Stimulated activated memory B cell treated with anti-CD40 and anti-IgM and Interleukin-4, amounts not matched to agents 10 μg/mL and 1 μg/mL and 100 μg/mL, for 72 hours (primary cell): ENCODE measurements around the gene ARMC2.

Experiments
- ATAC-seq: fragments of 150-1000 bp; cut with Tn5 transposase; 2 replicates; pipeline ENCODE4 v1.10.0; 2021
- H3K27ac Mint-ChIP-seq: one replicate; pipeline ENCODE4 v1.8.0; 2022; ENCODE audit warnings: mild to moderate bottlenecking, mixed read lengths
- H3K27me3 Mint-ChIP-seq: one replicate; pipeline ENCODE4 v1.8.0; 2022; ENCODE audit warnings: mixed read lengths
- H3K36me3 Mint-ChIP-seq: one replicate; pipeline ENCODE4 v1.8.0; 2022; ENCODE audit warnings: mixed read lengths
- H3K4me1 Mint-ChIP-seq: one replicate; pipeline ENCODE4 v1.8.0; 2022; ENCODE audit warnings: mixed read lengths
- H3K4me3 Mint-ChIP-seq: one replicate; pipeline ENCODE4 v1.8.0; 2022; ENCODE audit warnings: mild to moderate bottlenecking, moderate library complexity, mixed read lengths
- H3K9me3 Mint-ChIP-seq: one replicate; pipeline ENCODE4 v1.8.0; 2022; ENCODE audit warnings: mixed read lengths

Gene ARMC2

DNA sequence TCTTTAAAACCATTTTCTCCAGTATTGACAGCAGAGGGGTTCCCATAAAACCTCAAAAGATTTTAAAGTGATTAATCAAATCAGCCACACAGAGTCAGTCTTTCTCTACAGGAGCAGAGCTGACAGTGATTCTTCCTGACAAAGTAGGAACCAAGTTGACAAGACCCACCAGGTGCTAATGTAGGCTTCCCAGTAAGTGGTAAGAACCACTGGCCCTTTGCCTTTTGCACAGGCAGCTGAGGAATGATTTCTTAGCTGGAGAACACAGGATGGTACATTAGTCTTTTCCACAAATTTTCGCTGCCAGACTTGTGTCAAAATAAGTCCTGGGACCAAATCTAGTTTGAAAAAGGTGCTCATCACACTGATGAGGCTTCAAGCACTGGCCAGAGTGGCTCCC is 95.8 kb downstream of the ARMC2 start:
- Mint-ChIP-seq H3K27ac (no peak overlapping the region), H3K4me1 (peaks cover 25% of the 10 kb centered on the region), H3K4me3 (no peak overlapping the region), H3K9me3 (no peaks in the 10 kb centered on the region), H3K27me3 (no peaks in the 10 kb centered on the region), H3K36me3 (no peaks in the 10 kb centered on the region)
- no peak for ATAC-seq

DNA sequence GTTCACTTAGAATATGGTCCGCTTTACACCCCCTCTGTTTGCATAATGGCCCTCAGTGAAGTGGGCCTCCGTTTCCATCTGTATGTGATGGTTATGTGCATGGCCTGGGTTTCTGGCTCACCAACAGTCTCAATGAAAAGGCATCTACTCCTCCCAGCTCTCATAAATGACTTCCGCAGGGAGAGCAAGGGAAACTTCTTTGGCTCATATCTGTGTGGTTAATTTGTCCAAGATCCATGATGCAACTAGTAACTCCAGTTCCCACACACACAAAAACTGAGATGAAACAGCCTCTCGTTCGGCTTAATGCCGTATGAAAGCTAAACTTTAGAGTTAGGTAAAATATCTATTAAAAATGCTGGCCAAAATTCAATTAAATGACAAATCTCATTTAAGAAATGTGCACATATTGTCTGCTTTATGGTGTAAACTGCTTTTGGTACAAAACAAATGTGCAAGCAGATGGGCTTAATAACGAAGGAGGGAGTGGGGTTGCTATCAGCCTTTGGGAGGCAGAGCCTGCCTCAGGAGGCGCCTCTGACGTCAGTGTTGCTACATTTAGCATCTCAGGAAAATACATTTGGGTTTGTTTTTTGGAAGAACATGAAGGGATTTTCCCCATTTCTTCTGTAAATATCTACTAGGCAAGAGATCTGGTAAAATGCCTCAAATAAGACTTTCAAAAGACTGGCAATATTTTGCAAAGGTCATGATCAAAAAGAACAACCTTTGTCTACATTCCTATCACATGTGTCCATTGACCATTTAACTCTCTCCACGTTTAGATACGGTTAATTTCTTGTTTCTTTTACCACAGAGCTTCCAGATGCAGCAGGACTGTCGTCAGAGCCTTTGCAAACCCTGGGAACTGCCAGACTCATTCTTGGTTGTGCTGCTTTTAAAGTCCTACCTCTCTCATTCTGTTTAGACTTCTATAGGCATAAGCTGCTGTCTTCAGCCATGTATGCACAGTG is 96.8 kb downstream of the ARMC2 start:
- no peaks in the 10 kb centered on the region for H3K36me3 Mint-ChIP-seq
- no peak overlapping the region for H3K27ac Mint-ChIP-seq
- H3K4me1 Mint-ChIP-seq = peaks cover 25% of the 10 kb centered on the region

DNA sequence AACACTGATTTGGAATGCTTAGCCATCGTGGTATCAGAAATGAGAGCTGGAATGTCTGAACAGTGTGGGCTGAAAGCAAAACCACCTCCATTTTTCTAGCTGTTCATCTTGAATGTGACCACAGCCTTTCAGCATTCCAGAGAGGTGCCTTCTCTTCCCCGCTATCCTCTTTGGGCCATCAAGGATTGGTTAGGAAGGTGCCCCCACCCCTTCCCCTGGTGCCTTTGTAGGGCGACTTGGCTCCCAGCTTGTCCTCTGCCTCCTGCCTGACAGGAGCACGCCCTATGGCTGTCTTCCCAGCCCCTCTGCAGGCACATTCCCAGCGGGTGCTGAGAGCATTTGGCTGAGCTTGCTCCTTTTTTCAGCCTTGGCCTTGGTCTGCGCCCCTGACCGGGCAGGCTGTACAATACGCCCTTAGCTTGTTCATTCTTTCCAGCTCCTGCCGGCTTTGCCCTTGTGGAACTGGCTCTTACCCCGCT is 97.5 kb downstream of the ARMC2 start:
- no peaks in the 10 kb centered on the region for H3K36me3 Mint-ChIP-seq
- H3K27ac Mint-ChIP-seq = no peak overlapping the region
- H3K27me3 Mint-ChIP-seq = no peaks in the 10 kb centered on the region
- no peak overlapping the region for H3K4me3 Mint-ChIP-seq
- H3K9me3 Mint-ChIP-seq = no peaks in the 10 kb centered on the region
- ATAC-seq = no peak
- H3K4me1 Mint-ChIP-seq = peaks cover 25% of the 10 kb centered on the region

More for the DNA sequence above, 96.8 kb downstream of the ARMC2 start:
- Mint-ChIP-seq H3K4me3 (no peak overlapping the region), H3K9me3 (no peaks in the 10 kb centered on the region), H3K27me3 (no peaks in the 10 kb centered on the region)
- no peak for ATAC-seq

DNA sequence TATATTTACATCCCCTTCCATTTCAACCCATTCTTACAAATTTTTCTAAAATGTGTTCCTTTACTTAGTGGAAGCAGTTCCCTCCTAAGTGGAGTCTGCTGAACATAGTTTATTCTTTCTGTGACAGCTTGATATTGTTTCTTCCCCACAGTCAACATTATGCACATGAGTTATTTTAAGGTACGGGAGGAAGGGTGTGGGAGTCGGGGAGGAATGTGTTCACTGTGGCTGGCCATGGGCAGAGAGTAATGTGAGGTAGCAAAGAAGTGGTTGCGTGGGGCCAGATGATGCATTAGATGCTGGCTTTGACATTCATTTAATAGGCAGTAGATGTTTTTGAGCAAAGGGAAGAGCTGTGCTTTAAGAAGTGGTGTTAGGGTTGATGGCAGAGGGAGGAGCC is 98.5 kb downstream of the ARMC2 start:
- Mint-ChIP-seq H3K36me3 (no peaks in the 10 kb centered on the region), H3K9me3 (no peaks in the 10 kb centered on the region), H3K27me3 (no peaks in the 10 kb centered on the region), H3K4me1 (peaks cover 25% of the 10 kb centered on the region), H3K27ac (no peak overlapping the region), H3K4me3 (no peak overlapping the region)
- ATAC-seq = no peak

DNA sequence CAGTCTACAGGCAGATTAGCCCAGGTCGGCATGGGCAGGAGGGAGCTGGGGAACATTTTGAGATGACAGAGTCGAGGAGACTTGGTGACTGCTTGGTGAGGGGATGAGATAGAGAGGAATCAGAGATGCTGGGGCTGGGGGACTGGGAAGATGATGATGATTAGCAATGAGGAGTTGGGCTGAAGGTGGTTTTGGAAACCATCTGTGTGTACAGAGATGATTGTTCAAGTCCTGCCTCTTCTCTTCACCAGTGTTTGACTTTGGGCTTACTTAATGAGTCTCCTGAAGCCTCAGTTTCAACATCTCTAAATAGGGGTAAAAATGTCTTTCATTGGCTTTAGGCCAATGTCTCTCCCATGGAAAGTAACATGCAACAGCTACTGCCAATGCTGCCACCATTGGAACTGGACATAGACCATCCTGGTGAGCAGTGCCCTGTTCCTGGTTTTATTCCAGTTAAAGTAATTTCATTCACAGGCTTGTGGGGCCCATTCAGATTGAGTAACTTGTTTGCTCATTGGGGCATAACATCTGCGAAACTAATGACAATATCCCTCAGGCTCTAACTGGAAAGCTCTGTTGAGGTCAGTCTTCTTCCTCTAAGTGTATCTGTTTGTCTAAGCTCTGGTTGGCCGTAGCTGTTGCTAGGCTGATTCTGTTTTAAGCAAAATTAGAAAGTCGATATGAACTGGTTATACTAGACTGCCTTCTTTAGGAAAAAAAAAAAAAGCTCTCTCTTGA is 99.1 kb downstream of the ARMC2 start:
- H3K27ac Mint-ChIP-seq = no peak overlapping the region
- no peaks in the 10 kb centered on the region for H3K36me3 Mint-ChIP-seq
- H3K9me3 Mint-ChIP-seq = no peaks in the 10 kb centered on the region
- no peaks in the 10 kb centered on the region for H3K27me3 Mint-ChIP-seq
- H3K4me3 Mint-ChIP-seq = no peak overlapping the region
- H3K4me1 Mint-ChIP-seq = peaks cover 25% of the 10 kb centered on the region
- no peak for ATAC-seq

DNA sequence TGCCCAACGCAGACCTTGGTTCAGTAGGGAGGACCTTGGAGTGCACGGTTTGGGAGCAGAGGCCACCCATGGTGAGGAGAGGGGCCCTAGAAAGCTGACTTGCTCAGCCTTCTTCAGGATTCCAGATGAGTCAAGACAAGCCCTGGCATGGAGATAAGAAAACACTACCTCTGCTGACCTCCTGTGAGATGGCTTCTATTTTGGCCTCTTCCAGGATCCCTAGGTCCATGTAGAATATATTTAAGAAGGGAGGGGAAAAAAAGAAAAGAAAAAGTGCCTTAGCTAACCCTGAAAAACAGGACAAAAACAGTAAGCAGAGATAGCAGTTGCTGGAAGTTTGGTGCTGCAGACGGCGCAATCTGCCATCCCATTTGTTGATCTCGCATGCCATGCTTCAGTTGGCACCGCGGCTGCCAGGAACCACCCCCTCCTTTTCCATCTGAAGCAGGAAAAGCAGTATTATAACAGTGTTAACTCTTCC is 100.0 kb downstream of the ARMC2 start:
- ATAC-seq = no peak
- Mint-ChIP-seq H3K27me3 (no peaks in the 10 kb centered on the region), H3K9me3 (no peaks in the 10 kb centered on the region), H3K4me1 (peaks cover 17% of the 10 kb centered on the region), H3K27ac (no peak overlapping the region), H3K4me3 (no peak overlapping the region), H3K36me3 (no peaks in the 10 kb centered on the region)

DNA sequence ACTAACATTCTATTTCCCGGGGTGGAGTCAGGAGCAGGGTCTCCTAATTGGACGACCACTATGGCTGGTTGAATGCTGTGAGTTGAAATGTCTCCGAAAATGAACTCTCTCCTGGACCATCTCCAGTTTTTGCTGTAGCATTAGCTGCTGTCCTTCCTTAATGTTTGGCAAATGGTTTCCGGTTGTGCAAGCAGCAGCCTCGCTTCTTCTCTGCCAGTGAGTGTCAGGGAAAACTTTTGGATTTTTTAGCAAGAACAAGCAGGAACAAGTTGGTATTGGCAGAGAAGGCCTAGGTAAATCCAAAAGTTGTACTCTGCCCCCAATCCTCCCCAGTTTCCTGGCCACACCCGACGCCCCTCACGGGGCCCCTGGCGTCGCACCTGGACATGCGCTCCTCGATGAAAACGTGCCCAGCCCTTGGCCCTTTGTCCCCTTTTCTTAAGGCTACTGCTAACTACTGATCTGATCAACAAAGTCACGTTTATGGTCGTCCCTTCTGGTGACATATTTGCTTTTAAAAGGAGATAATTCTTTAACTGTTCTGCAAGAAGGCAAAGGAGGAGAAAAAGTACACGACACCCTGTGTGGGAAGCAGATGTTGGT is 103.2 kb downstream of the ARMC2 start:
- Mint-ChIP-seq H3K4me3 (no peak overlapping the region), H3K9me3 (no peaks in the 10 kb centered on the region), H3K27ac (no peak overlapping the region), H3K36me3 (no peaks in the 10 kb centered on the region), H3K4me1 (peaks cover 17% of the 10 kb centered on the region), H3K27me3 (no peaks in the 10 kb centered on the region)
- no peak for ATAC-seq

DNA sequence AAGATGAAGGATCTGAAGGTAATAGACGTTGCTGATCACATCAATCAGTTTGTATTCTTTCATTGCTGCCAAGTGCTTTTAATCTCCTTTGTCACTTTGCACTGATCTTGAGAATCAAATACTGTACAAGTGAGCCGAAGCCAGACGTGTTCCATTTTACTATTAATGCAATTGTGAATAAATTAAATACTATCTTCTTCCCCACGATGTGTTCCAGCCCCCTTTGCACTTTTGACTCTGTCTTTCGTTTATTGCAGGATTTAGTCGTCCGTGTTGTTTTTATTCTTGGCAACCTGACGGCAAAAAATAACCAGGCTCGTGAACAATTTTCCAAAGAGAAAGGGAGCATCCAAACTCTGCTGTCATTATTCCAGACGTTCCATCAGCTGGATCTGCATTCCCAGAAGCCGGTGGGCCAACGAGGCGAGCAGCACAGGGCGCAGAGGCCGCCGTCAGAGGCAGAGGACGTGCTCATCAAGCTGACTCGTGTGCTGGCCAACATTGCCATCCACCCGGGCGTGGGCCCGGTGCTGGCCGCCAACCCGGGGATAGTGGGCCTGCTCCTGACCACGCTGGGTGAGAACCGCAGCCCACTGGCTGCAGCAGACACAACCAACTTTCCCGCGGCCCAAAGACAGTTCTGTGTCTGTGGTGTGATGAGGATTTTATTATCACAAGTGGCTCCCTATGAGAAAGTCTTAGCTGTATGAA is 104.7 kb downstream of the ARMC2 start:
- no peaks in the 10 kb centered on the region for H3K9me3 Mint-ChIP-seq
- H3K27ac Mint-ChIP-seq = no peak overlapping the region
- H3K4me1 Mint-ChIP-seq = peaks cover 11% of the 10 kb centered on the region
- ATAC-seq = no peak
- no peaks in the 10 kb centered on the region for H3K36me3 Mint-ChIP-seq
- no peaks in the 10 kb centered on the region for H3K27me3 Mint-ChIP-seq
- H3K4me3 Mint-ChIP-seq = no peak overlapping the region

DNA sequence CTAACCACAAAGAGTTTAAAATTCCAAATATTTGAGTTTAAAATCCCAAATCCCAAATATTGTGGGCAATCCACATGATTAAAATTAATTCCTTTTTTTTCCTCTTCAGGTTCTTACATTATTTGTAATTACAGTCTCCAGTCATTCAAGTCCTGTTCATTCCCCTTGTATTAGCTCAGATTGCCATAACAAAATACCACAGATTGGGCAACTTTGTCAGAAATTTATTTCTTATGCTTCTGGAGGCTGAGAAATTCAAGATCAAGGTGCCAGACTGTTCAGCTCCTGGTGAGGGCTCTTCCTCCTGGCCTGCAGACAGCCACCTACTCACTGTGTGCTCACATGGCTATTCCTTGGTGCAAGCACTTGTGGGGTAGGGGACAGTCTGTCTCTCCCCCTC is 105.5 kb downstream of the ARMC2 start:
- Mint-ChIP-seq H3K27me3 (no peaks in the 10 kb centered on the region), H3K4me1 (peaks cover 6% of the 10 kb centered on the region), H3K36me3 (no peaks in the 10 kb centered on the region), H3K27ac (no peak overlapping the region), H3K9me3 (no peaks in the 10 kb centered on the region), H3K4me3 (no peak overlapping the region)
- ATAC-seq = no peak

DNA sequence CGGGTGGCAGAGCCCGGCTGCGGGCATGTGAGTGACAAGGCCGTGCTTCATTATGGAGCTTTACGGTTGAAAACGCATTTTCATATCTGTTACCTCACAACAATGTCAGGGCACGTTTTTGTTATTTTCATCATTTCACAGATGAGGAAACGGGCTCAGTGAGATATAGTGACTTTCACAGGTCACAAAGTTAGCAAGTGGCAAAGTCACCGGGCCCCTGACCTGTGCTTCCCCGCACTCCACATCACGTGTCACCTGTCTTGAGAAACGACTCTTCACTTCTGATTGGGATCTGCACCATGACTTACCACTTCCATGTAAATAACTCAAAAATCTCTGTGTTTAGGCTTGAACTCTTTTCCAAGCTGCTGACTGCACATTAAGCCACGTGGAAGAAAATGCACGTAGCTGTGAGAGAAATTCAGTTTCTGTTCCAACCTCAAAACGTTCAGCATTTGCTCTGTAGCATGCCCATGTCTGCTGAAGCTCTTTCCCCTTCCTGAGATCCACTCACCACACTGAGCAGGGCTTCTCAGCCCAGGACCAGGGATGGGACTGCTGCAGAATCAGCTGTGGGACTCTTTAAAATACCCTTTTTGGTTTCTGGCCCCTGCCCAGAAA is 107.2 kb downstream of the ARMC2 start:
- Mint-ChIP-seq H3K4me1 (peaks cover 18% of the 10 kb centered on the region), H3K36me3 (no peaks in the 10 kb centered on the region), H3K27me3 (no peaks in the 10 kb centered on the region), H3K9me3 (no peaks in the 10 kb centered on the region), H3K27ac (peak overlapping the region; percentile 6), H3K4me3 (no peak overlapping the region)
- ATAC-seq = no peak

DNA sequence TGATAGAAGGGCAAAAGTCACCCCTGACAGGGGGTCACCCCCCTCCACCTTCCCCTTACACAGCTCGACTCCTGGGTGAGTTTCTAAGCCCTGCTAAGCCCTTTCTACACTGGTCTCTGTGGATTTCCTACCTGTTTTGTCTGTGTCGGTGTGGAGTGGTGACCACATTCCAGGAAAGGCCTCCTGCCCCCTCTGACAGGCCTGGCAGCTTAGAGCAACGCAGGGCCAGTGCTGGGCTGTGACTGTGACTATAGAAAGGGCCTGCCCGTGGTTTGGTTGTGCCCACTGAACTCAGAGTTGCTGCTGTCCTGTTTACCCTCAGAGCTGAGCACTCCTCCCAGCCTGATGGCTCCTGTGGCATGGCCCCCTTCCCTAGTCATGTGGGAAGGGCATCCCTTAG is 109.0 kb downstream of the ARMC2 start:
- ATAC-seq = no peak
- no peaks in the 10 kb centered on the region for H3K36me3 Mint-ChIP-seq
- H3K4me1 Mint-ChIP-seq = peaks cover 18% of the 10 kb centered on the region
- no peak overlapping the region for H3K4me3 Mint-ChIP-seq
- H3K27ac Mint-ChIP-seq = no peak overlapping the region
- H3K9me3 Mint-ChIP-seq = no peaks in the 10 kb centered on the region
- H3K27me3 Mint-ChIP-seq = no peaks in the 10 kb centered on the region

DNA sequence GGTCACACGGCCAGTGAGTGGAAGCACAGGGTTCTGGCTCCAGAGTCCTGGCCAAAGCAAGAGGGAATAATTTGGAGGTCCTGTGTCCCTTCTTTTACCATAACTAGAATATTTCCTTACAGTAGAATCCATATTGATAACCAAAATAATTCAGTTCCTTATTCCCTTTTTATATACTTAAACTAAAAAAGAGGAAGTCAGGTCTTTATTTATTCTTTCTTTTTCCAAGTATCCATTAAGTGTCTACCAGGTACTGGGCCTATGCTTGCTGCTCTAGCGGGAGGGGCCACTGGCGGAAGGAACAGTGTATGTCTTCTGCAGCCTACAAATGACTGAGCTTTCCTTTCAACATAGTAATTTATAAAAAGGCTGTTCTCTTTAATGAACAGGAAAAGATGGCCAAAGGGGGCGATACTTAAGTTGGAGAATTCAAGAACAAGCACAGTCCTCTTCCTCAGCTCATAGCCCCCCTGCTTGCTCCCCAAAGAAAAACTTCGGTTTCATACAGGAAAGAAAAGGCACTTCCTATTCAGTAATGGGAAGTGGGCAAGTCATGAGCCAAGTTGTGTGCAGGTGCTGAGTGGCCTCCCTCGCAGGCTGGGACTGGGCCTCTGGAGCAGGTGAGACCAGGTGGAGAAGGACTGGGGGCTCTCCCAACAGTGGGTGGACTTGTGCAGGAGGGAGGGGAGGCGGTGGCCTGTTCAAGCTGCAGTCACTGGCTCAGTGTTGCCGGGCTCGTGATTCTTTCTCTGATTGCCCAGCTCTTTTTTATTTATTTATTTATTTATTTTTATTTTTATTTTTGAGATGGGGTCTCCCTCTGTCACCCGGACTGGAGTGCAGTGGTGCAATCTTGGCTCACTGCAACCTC is 110.9 kb downstream of the ARMC2 start:
- no peak overlapping the region for H3K4me3 Mint-ChIP-seq
- H3K36me3 Mint-ChIP-seq = no peaks in the 10 kb centered on the region
- no peaks in the 10 kb centered on the region for H3K27me3 Mint-ChIP-seq
- no peak for ATAC-seq
- no peaks in the 10 kb centered on the region for H3K9me3 Mint-ChIP-seq
- H3K4me1 Mint-ChIP-seq = peaks cover 18% of the 10 kb centered on the region
- no peak overlapping the region for H3K27ac Mint-ChIP-seq

DNA sequence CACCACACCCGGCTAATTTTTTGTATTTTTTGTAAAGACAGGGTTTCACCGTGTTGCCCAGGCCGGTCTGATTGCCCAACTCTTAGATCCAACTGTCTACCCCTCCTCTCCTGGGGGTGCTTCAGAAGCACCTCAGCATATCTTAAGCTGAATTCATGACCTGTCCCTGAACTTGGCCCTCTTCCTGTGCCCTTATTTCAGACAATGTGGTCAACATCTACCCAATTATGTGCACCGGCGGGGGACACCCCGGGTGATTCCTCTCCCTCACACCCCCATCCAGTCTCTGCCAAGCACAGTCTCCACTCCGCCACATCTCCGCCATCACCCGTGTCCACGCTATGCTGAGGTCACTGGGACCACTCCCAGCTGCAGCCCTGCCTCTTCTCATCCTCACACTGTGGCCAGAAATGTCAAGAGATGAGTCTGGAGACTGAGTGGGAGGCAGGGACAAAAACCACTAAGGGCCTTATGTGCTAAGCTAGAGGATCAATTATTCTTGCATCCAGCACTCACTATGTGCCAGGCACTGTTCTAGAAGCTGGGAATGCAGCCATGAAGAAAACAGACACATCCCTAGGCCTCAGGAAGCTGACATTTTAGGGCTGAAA is 111.9 kb downstream of the ARMC2 start:
- Mint-ChIP-seq H3K36me3 (no peaks in the 10 kb centered on the region), H3K27me3 (no peaks in the 10 kb centered on the region), H3K4me1 (peaks cover 18% of the 10 kb centered on the region), H3K4me3 (no peak overlapping the region), H3K9me3 (no peaks in the 10 kb centered on the region), H3K27ac (no peak overlapping the region)
- no peak for ATAC-seq
